AG09309 (cell line): ENCODE results near the gene KCNQ2.

Experiments used
- DNase-seq: peaks from one replicate; pipeline ENCODE4 v3.0.0-alpha.2; 2010; ENCODE audit warnings: low read depth
- H3K4me3 ChIP-seq: 2 replicates; pipeline ENCODE4 v1.5.1; 2011; ENCODE audit warnings: mild to moderate bottlenecking, low read depth, low read length, moderate library complexity; ENCODE audit not compliant: control insufficient read depth
- CTCF ChIP-seq: IDR thresholded peaks from 2 replicates; pipeline ENCODE4 v1.5.1; 2011; ENCODE audit warnings: mild to moderate bottlenecking, low read depth, low read length, inconsistent platforms; ENCODE audit not compliant: insufficient read depth, control insufficient read depth; ENCODE audit errors: missing control alignments

Gene KCNQ2

GRCh38 chr20:63404129-63405085, 68.0 kb downstream of the KCNQ2 start:
- no peak overlapping the region for H3K4me3 ChIP-seq
- DNase-seq: no peak

GRCh38 chr20:63403403-63404105, 68.9 kb downstream of the KCNQ2 start:
- H3K4me3 ChIP-seq: no peak overlapping the region
- TF ChIP-seq CTCF: no peak
- no peak for DNase-seq

More at GRCh38 chr20:63404129-63405085, 68.0 kb downstream of the KCNQ2 start:
- no peak for TF ChIP-seq CTCF

- H3K4me3 ChIP-seq: no peak overlapping the region
- DNase-seq: no peak
- no peak for TF ChIP-seq CTCF
These were observed 69.6 kb downstream of the KCNQ2 start for GRCh38 chr20:63402860-63403220.

- TF ChIP-seq CTCF: no peak
- DNase-seq: no peak
- H3K4me3 ChIP-seq: no peak overlapping the region
These were observed 70.1 kb downstream of the KCNQ2 start for GRCh38 chr20:63402181-63402859.

- TF ChIP-seq CTCF: no peak
These were observed 70.9 kb downstream of the KCNQ2 start for GRCh38 chr20:63401384-63402110.

More at GRCh38 chr20:63401384-63402110, 70.9 kb downstream of the KCNQ2 start:
- no peak overlapping the region for H3K4me3 ChIP-seq
- DNase-seq: no peak
